Measurements from ENCODE around the gene HBE1.

HBE1 gene

DNA sequence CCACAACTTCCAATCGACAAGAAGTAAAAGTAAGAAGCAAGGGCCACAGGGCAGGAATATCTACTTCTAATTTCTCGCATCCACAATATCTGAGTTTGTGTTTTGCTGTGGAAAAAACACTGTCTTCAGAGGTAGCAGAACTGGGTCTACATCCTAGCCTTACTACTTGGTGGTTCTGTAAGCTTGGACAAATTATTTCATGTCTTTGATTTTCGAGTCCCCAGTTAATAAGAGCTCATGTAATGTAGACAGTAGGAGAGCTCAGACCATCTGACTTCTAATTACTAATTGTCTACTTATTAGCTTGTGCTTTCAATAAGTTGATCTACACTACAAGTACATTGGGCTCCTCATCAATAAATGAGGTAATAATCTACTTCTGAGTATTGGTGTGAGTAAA, 13.3 kb upstream of the HBE1 start:
- TF ChIP-seq ESRRG (CRISPR knock-in tag; IDR thresholded peaks at IDR 0.05) (no peak), SNAI2 (CRISPR knock-in tag; IDR thresholded peaks at IDR 0.05) (no peak), ARNTL (CRISPR knock-in tag; IDR thresholded peaks at IDR 0.05; ENCODE audit: borderline replicate concordance, low read depth) (no peak), ZNF70 (CRISPR knock-in tag; IDR thresholded peaks at IDR 0.05) (no peak), TOX (CRISPR knock-in tag; IDR thresholded peaks at IDR 0.05; ENCODE audit: borderline replicate concordance) (no peak), BACH2 (CRISPR knock-in tag; IDR thresholded peaks at IDR 0.05; ENCODE audit: borderline replicate concordance) (no peak), ZNF8 (CRISPR knock-in tag; IDR thresholded peaks at IDR 0.05) (no peak), OSR1 (CRISPR knock-in tag; IDR thresholded peaks at IDR 0.05) (no peak), PPARA (CRISPR knock-in tag; IDR thresholded peaks at IDR 0.05; ENCODE audit: borderline replicate concordance) (no peak)
- TF ChIP-seq, protein P1, sequence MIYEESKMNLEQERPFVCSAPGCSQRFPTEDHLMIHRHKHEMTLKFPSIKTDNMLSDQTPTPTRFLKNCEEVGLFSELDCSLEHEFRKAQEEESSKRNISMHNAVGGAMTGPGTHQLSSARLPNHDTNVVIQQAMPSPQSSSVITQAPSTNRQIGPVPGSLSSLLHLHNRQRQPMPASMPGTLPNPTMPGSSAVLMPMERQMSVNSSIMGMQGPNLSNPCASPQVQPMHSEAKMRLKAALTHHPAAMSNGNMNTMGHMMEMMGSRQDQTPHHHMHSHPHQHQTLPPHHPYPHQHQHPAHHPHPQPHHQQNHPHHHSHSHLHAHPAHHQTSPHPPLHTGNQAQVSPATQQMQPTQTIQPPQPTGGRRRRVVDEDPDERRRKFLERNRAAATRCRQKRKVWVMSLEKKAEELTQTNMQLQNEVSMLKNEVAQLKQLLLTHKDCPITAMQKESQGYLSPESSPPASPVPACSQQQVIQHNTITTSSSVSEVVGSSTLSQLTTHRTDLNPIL (CRISPR knock-in tag; IDR thresholded peaks at IDR 0.05; ENCODE audit: low read depth) = no peak
- TF ChIP-seq, protein P2, sequence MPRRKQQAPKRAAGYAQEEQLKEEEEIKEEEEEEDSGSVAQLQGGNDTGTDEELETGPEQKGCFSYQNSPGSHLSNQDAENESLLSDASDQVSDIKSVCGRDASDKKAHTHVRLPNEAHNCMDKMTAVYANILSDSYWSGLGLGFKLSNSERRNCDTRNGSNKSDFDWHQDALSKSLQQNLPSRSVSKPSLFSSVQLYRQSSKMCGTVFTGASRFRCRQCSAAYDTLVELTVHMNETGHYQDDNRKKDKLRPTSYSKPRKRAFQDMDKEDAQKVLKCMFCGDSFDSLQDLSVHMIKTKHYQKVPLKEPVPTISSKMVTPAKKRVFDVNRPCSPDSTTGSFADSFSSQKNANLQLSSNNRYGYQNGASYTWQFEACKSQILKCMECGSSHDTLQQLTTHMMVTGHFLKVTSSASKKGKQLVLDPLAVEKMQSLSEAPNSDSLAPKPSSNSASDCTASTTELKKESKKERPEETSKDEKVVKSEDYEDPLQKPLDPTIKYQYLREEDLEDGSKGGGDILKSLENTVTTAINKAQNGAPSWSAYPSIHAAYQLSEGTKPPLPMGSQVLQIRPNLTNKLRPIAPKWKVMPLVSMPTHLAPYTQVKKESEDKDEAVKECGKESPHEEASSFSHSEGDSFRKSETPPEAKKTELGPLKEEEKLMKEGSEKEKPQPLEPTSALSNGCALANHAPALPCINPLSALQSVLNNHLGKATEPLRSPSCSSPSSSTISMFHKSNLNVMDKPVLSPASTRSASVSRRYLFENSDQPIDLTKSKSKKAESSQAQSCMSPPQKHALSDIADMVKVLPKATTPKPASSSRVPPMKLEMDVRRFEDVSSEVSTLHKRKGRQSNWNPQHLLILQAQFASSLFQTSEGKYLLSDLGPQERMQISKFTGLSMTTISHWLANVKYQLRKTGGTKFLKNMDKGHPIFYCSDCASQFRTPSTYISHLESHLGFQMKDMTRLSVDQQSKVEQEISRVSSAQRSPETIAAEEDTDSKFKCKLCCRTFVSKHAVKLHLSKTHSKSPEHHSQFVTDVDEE (CRISPR knock-in tag; IDR thresholded peaks at IDR 0.05) = no peak
- no peak for ATAC-seq

DNA sequence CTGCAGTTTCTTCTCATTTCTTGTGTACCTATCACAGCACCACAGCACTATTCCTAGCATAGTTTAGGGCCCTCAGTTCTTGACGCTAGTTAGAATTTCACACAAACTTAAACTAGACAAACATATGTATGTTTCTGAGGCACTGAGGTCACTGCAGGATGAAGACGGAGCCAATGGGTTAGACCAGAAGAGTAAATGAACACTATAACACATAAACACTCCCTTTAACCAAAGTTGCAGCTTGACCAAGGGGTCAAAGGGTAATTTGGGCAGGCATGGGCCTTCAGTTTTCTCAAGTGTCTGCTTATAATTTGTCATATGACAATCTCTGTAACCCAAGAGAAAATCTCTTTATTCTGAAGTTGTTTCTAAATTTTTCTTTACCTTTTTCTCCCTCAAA, 12.9 kb upstream of the HBE1 start:
- ATAC-seq = no peak
- TF ChIP-seq ZNF565 (CRISPR knock-in tag; conservative IDR thresholded peaks at IDR 0.05; ENCODE audit: low read depth) (no peak), TOX (CRISPR knock-in tag; IDR thresholded peaks at IDR 0.05; ENCODE audit: borderline replicate concordance) (no peak), TCF4 (CRISPR knock-in tag; IDR thresholded peaks at IDR 0.05; ENCODE audit: borderline replicate concordance) (no peak), ARNTL (CRISPR knock-in tag; IDR thresholded peaks at IDR 0.05; ENCODE audit: borderline replicate concordance, low read depth) (no peak), ISL1 (CRISPR knock-in tag; IDR thresholded peaks at IDR 0.05) (no peak), BACH2 (CRISPR knock-in tag; IDR thresholded peaks at IDR 0.05; ENCODE audit: borderline replicate concordance) (no peak), GLIS3 (CRISPR knock-in tag; IDR thresholded peaks at IDR 0.05) (no peak), PPARA (CRISPR knock-in tag; IDR thresholded peaks at IDR 0.05; ENCODE audit: borderline replicate concordance) (no peak), OSR1 (CRISPR knock-in tag; IDR thresholded peaks at IDR 0.05) (no peak), ZNF70 (CRISPR knock-in tag; IDR thresholded peaks at IDR 0.05) (no peak)
- TF ChIP-seq, protein P3, sequence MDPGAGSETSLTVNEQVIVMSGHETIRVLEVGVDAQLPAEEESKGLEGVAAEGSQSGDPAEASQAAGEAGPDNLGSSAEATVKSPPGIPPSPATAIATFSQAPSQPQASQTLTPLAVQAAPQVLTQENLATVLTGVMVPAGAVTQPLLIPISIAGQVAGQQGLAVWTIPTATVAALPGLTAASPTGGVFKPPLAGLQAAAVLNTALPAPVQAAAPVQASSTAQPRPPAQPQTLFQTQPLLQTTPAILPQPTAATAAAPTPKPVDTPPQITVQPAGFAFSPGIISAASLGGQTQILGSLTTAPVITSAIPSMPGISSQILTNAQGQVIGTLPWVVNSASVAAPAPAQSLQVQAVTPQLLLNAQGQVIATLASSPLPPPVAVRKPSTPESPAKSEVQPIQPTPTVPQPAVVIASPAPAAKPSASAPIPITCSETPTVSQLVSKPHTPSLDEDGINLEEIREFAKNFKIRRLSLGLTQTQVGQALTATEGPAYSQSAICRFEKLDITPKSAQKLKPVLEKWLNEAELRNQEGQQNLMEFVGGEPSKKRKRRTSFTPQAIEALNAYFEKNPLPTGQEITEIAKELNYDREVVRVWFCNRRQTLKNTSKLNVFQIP (CRISPR knock-in tag; IDR thresholded peaks at IDR 0.05; ENCODE audit: borderline replicate concordance, low read depth) = no peak
- TF ChIP-seq, protein P4, sequence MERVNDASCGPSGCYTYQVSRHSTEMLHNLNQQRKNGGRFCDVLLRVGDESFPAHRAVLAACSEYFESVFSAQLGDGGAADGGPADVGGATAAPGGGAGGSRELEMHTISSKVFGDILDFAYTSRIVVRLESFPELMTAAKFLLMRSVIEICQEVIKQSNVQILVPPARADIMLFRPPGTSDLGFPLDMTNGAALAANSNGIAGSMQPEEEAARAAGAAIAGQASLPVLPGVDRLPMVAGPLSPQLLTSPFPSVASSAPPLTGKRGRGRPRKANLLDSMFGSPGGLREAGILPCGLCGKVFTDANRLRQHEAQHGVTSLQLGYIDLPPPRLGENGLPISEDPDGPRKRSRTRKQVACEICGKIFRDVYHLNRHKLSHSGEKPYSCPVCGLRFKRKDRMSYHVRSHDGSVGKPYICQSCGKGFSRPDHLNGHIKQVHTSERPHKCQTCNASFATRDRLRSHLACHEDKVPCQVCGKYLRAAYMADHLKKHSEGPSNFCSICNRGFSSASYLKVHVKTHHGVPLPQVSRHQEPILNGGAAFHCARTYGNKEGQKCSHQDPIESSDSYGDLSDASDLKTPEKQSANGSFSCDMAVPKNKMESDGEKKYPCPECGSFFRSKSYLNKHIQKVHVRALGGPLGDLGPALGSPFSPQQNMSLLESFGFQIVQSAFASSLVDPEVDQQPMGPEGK (CRISPR knock-in tag; IDR thresholded peaks at IDR 0.05; ENCODE audit: borderline replicate concordance) = no peak
- TF ChIP-seq, protein P5, sequence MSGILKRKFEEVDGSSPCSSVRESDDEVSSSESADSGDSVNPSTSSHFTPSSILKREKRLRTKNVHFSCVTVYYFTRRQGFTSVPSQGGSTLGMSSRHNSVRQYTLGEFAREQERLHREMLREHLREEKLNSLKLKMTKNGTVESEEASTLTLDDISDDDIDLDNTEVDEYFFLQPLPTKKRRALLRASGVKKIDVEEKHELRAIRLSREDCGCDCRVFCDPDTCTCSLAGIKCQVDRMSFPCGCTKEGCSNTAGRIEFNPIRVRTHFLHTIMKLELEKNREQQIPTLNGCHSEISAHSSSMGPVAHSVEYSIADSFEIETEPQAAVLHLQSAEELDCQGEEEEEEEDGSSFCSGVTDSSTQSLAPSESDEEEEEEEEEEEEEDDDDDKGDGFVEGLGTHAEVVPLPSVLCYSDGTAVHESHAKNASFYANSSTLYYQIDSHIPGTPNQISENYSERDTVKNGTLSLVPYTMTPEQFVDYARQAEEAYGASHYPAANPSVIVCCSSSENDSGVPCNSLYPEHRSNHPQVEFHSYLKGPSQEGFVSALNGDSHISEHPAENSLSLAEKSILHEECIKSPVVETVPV (CRISPR knock-in tag; IDR thresholded peaks at IDR 0.05) = no peak

DNA sequence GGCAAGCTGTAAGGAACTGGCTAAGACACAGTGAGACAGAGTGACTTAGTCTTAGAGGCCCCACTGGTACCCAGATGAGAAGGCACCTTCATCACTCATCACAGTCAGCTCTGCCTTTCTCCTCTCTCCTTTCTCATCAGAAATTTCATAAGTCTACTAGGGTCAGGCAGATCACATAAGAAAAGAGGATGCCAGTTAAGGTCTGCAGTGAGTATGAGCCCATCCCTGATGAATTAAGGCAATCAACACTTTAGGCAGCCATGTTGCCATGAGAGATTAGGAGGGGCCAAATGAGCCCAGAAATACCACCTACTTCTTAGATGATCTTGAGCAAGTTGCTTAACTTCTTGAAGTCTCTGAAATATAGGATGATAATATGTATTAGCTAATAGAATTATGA, 11.9 kb upstream of the HBE1 start:
- ATAC-seq = no peak
- no peak for TF ChIP-seq OSR1 (CRISPR knock-in tag; IDR thresholded peaks at IDR 0.05)

DNA sequence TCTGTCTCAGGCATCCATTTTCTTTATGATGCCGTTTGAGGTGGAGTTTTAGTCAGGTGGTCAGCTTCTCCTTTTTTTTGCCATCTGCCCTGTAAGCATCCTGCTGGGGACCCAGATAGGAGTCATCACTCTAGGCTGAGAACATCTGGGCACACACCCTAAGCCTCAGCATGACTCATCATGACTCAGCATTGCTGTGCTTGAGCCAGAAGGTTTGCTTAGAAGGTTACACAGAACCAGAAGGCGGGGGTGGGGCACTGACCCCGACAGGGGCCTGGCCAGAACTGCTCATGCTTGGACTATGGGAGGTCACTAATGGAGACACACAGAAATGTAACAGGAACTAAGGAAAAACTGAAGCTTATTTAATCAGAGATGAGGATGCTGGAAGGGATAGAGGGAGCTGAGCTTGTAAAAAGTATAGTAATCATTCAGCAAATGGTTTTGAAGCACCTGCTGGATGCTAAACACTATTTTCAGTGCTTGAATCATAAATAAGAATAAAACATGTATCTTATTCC, 10.9 kb upstream of the HBE1 start:
- peak; percentile 81 for ATAC-seq
- no peak for TF ChIP-seq ZNF70 (CRISPR knock-in tag; IDR thresholded peaks at IDR 0.05)
- TF ChIP-seq, protein P1 (CRISPR knock-in tag; IDR thresholded peaks at IDR 0.05; ENCODE audit: low read depth) = no peak

Data from SK-N-SH treated with all-trans-retinoic acid at 6 μM for 48 hours (cell line).